OCI-LY7 (cell line): Measurements from ENCODE around the gene ARF6.

Source experiments
- CTCF ChIP-seq: fragments of 200-600 bp; sonication (generic); conservative IDR thresholded peaks from 2 replicates; pipeline ENCODE4 v1.5.1; 2014; ENCODE audit warnings: mild to moderate bottlenecking, antibody characterized with exemption, low read length, moderate library complexity, mixed read lengths
- EZH2phosphoT487 ChIP-seq: fragments of 200-600 bp; sonication (generic); IDR thresholded peaks from 2 replicates; pipeline ENCODE4 v1.6.1; 2018; ENCODE audit warnings: low read depth, borderline replicate concordance, mild to moderate bottlenecking, mixed run types, antibody characterized with exemption, low read length, moderate library complexity, mixed read lengths

- TF ChIP-seq EZH2phosphoT487 (no peak), CTCF (no peak)
These were observed 17.2 kb upstream of the ARF6 start for GRCh38 chr14:49875640-49876198.
